Activated CD8-positive, alpha-beta T cell treated with anti-CD3 and anti-CD28 coated beads for 36 hours (primary cell): Measurements from ENCODE around the gene PRKCB. TPM values are rescaled to one million over a fixed set of nuclear protein-coding genes. Genes with fewer than 3 reads are reported as not detected.

Experiments
- ATAC-seq: fragments of 200-7000 bp; cut with Tn5 transposase; one replicate; pipeline ENCODE4 v1.10.0; 2021; ENCODE audit warnings: mild to moderate bottlenecking, moderate library complexity
- CTCF ChIA-PET: fragments of 350-600 bp; sonication (Branson Sonifier 250); formaldehyde crosslinking; loops from one replicate; lab custom pipeline; 2021; ENCODE audit warnings: antibody characterized with exemption; lab: Charles Lee
- POLR2A ChIA-PET: fragments of 350-600 bp; sonication (Branson Sonifier 250); formaldehyde crosslinking; loops from one replicate; lab custom pipeline; 2021; ENCODE audit warnings: antibody characterized with exemption; lab: Charles Lee
- DNase-seq: peaks from one replicate; pipeline ENCODE4 v3.0.0-alpha.2; 2020
- H3K27ac Mint-ChIP-seq: one replicate; pipeline ENCODE4 v1.8.0; 2021; ENCODE audit warnings: mild to moderate bottlenecking, mixed read lengths
- H3K27me3 Mint-ChIP-seq: one replicate; pipeline ENCODE4 v1.8.0; 2021; ENCODE audit warnings: mixed read lengths
- H3K36me3 Mint-ChIP-seq: one replicate; pipeline ENCODE4 v1.8.0; 2021; ENCODE audit warnings: low read depth, mixed read lengths
- H3K4me1 Mint-ChIP-seq: one replicate; pipeline ENCODE4 v1.8.0; 2021; ENCODE audit warnings: low read depth, mixed read lengths
- H3K4me3 Mint-ChIP-seq: one replicate; pipeline ENCODE4 v1.8.0; 2021; ENCODE audit warnings: mild to moderate bottlenecking, moderate library complexity, mixed read lengths
- H3K9me3 Mint-ChIP-seq: one replicate; pipeline ENCODE4 v1.8.0; 2021; ENCODE audit warnings: mixed read lengths
- intact Hi-C: fragments of 100-400 bp; cut with micrococcal nuclease; formaldehyde crosslinking; loops from one replicate; pipeline ENCODE4 v1.10.0; 2022
- total RNA-seq, 2 experiments: library from RNA; stranded (reverse); gene quantifications; one replicate each; pipeline ENCODE4 v1.2.3, GENCODE V29; 2021
- TF ChIP-seq, protein P1 (sequence below): fragments of 200-600 bp; IDR thresholded peaks from one replicate; pipeline ENCODE4 v1.8.0; 2022; ENCODE audit warnings: antibody characterized with exemption, mild to moderate bottlenecking

PRKCB gene
- total RNA-seq, 2 experiments from 2014 or later: 101 to 105 TPM

- TF ChIP-seq, protein P1, sequence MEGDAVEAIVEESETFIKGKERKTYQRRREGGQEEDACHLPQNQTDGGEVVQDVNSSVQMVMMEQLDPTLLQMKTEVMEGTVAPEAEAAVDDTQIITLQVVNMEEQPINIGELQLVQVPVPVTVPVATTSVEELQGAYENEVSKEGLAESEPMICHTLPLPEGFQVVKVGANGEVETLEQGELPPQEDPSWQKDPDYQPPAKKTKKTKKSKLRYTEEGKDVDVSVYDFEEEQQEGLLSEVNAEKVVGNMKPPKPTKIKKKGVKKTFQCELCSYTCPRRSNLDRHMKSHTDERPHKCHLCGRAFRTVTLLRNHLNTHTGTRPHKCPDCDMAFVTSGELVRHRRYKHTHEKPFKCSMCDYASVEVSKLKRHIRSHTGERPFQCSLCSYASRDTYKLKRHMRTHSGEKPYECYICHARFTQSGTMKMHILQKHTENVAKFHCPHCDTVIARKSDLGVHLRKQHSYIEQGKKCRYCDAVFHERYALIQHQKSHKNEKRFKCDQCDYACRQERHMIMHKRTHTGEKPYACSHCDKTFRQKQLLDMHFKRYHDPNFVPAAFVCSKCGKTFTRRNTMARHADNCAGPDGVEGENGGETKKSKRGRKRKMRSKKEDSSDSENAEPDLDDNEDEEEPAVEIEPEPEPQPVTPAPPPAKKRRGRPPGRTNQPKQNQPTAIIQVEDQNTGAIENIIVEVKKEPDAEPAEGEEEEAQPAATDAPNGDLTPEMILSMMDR: no peak
- no peak overlapping the region for H3K27ac Mint-ChIP-seq
- intact Hi-C loops: loop anchor here (10.0 kb wide), 1 partner anchor 53 kb away; no protein-coding TSS in a partner anchor
- no peaks in the 10 kb centered on the region for H3K9me3 Mint-ChIP-seq
- H3K4me1 Mint-ChIP-seq: peaks cover 40% of the 10 kb centered on the region
- ATAC-seq: no peak
- H3K36me3 Mint-ChIP-seq: peaks cover 21% of the 10 kb centered on the region
- no peak overlapping the region for H3K4me3 Mint-ChIP-seq
- ChIA-PET CTCF (interaction anchor here (0.6 to 21.4 kb wide), 6 partner anchors 8 to 497 kb away, joined by 3 to 312 read pairs (median 3); no protein-coding TSS in a partner anchor), POLR2A (no interaction called here)
- no peak for DNase-seq
- H3K27me3 Mint-ChIP-seq: no peaks in the 10 kb centered on the region
Observed at GRCh38 chr16:24007934-24008333, 172.2 kb downstream of the PRKCB start.

GRCh38 chr16:24009098-24009497, 173.3 kb downstream of the PRKCB start:
- ChIA-PET CTCF (interaction anchor here (0.6 to 21.4 kb wide), 12 partner anchors 9 to 206 kb away, joined by 3 to 312 read pairs (median 11); no protein-coding TSS in a partner anchor), POLR2A (interaction anchor here (0.8 to 1.3 kb wide), 3 partner anchors 7 to 206 kb away, joined by 3 to 4 read pairs (median 3); no protein-coding TSS in a partner anchor)
- Mint-ChIP-seq H3K4me3 (no peak overlapping the region), H3K4me1 (peaks cover 47% of the 10 kb centered on the region), H3K27me3 (no peaks in the 10 kb centered on the region), H3K36me3 (peaks cover 18% of the 10 kb centered on the region), H3K9me3 (no peaks in the 10 kb centered on the region), H3K27ac (peak overlapping the region; percentile 8)
- DNase-seq (no peak), ATAC-seq (no peak)
- TF ChIP-seq, protein P1: no peak
- intact Hi-C loops: loop anchor here (10.0 kb wide), 1 partner anchor 54 kb away; no protein-coding TSS in a partner anchor

- CTCF ChIA-PET: interaction anchor here (0.6 to 21.4 kb wide), 65 partner anchors 10 to 678 kb away, joined by 3 to 312 read pairs (median 5); no protein-coding TSS in a partner anchor
Observed at GRCh38 chr16:24009955-24010354, 174.2 kb downstream of the PRKCB start.

DNA sequence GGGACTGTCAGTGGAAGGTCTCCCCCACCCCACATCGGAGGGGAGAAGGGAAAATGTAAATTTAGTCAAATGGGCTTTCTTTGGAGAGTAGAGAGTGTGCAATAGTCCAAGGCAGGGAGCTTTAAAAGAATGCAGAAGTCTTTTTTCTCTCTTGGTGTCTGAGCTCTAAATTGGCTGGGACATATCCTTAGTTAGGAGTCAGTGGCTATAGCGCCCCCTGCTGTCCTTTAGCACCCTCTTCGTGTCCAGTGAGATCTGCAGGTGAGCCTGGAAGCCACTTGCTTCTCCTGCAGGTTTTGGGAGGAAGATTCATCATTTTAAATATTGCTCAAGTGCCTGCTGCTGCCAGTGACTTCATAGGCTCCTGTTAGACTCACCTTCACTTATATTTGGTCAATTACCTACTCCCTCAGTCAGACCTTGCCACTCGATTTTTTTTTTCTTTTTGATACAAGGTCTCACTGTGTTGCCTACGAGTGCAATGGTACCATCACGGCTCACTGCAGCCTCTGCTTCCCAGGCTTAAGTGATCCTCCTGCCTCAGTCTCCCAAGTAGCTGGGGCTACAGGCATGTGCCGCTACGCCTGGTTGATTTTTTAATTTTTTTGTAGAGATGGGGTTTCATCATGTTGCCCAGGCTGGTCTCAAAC, 174.8 kb downstream of the PRKCB start:
- Mint-ChIP-seq H3K4me1 (peaks cover 49% of the 10 kb centered on the region), H3K9me3 (no peaks in the 10 kb centered on the region), H3K27me3 (no peaks in the 10 kb centered on the region), H3K4me3 (no peak overlapping the region), H3K36me3 (peaks cover 14% of the 10 kb centered on the region), H3K27ac (peak overlapping the region; percentile 35)
- TF ChIP-seq, protein P1: peak; percentile 82
- CTCF ChIA-PET: interaction anchor here (0.6 to 21.4 kb wide), 65 partner anchors 10 to 679 kb away, joined by 3 to 312 read pairs (median 5); no protein-coding TSS in a partner anchor
- POLR2A ChIA-PET: interaction anchor here (0.6 to 2.0 kb wide), 7 partner anchors 10 to 207 kb away, joined by 3 to 6 read pairs (median 4); no protein-coding TSS in a partner anchor
- intact Hi-C loops: loop anchor here (1.0 kb wide), 1 partner anchor 207 kb away; no protein-coding TSS in a partner anchor
- peak; percentile 93 for DNase-seq
- ATAC-seq: peak; percentile 35

More at GRCh38 chr16:24009955-24010354, 174.2 kb downstream of the PRKCB start:
- peaks cover 49% of the 10 kb centered on the region for H3K4me1 Mint-ChIP-seq
- POLR2A ChIA-PET: interaction anchor here (0.8 to 2.0 kb wide), 7 partner anchors 8 to 207 kb away, joined by 3 to 6 read pairs (median 3); no protein-coding TSS in a partner anchor
- TF ChIP-seq, protein P1: no peak
- intact Hi-C loops: loop anchor here (1.0 to 10.0 kb wide), 2 partner anchors 55 to 207 kb away; no protein-coding TSS in a partner anchor
- no peak overlapping the region for H3K4me3 Mint-ChIP-seq
- H3K36me3 Mint-ChIP-seq: peaks cover 19% of the 10 kb centered on the region
- no peaks in the 10 kb centered on the region for H3K9me3 Mint-ChIP-seq
- no peaks in the 10 kb centered on the region for H3K27me3 Mint-ChIP-seq
- ATAC-seq: no peak
- no peak for DNase-seq
- H3K27ac Mint-ChIP-seq: no peak overlapping the region
